ENCODE data around the gene MRPL23. TPM values are rescaled to one million over a fixed set of nuclear protein-coding genes. Genes with fewer than 3 reads are reported as not detected.

The MRPL23 gene
- polyA plus RNA-seq, 3 donors from 2014 or later = 20.9 to 44.4 (median 42.4) TPM

- Mint-ChIP-seq H3K27ac (no peak overlapping the region), H3K36me3 (no peaks in the 10 kb centered on the region), H3K27me3 (ENCODE audit: low read depth in 3 of 3) (no peaks in the 10 kb centered on the region), H3K4me3 (no peak overlapping the region), H3K4me1 (no peaks in the 10 kb centered on the region), H3K9me3 (no peaks in the 10 kb centered on the region)
- no peak for DNase-seq
Observed at GRCh38 chr11:1967641-1968225, 20.6 kb downstream of the MRPL23 start.

- no peak overlapping the region for H3K27ac Mint-ChIP-seq
- DNase-seq = no peak
- H3K9me3 Mint-ChIP-seq = no peaks in the 10 kb centered on the region
- H3K36me3 Mint-ChIP-seq = no peaks in the 10 kb centered on the region
- no peak overlapping the region for H3K4me3 Mint-ChIP-seq
- no peaks in the 10 kb centered on the region for H3K27me3 Mint-ChIP-seq (ENCODE audit: low read depth in 3 of 3)
- no peaks in the 10 kb centered on the region for H3K4me1 Mint-ChIP-seq
Observed at GRCh38 chr11:1968454-1969002, 21.4 kb downstream of the MRPL23 start.

GRCh38 chr11:1969035-1969434 lies 21.9 kb downstream of the MRPL23 start:
- Mint-ChIP-seq H3K4me3 (no peak overlapping the region), H3K27me3 (ENCODE audit: low read depth in 3 of 3) (no peaks in the 10 kb centered on the region), H3K27ac (no peak overlapping the region), H3K36me3 (no peaks in the 10 kb centered on the region), H3K9me3 (no peaks in the 10 kb centered on the region), H3K4me1 (no peaks in the 10 kb centered on the region)
- DNase-seq = no peak

GRCh38 chr11:1969776-1970175 lies 22.6 kb downstream of the MRPL23 start:
- Mint-ChIP-seq H3K36me3 (no peaks in the 10 kb centered on the region), H3K4me1 (no peaks in the 10 kb centered on the region), H3K27me3 (ENCODE audit: low read depth in 3 of 3) (no peaks in the 10 kb centered on the region), H3K27ac (no peak overlapping the region), H3K9me3 (no peaks in the 10 kb centered on the region), H3K4me3 (no peak overlapping the region)
- no peak for DNase-seq

GRCh38 chr11:1970956-1971355 lies 23.8 kb downstream of the MRPL23 start:
- DNase-seq = no peak
- Mint-ChIP-seq H3K9me3 (no peaks in the 10 kb centered on the region), H3K27ac (no peak overlapping the region), H3K27me3 (ENCODE audit: low read depth in 3 of 3) (no peaks in the 10 kb centered on the region), H3K36me3 (no peaks in the 10 kb centered on the region), H3K4me3 (no peak overlapping the region), H3K4me1 (no peaks in the 10 kb centered on the region)

DNA sequence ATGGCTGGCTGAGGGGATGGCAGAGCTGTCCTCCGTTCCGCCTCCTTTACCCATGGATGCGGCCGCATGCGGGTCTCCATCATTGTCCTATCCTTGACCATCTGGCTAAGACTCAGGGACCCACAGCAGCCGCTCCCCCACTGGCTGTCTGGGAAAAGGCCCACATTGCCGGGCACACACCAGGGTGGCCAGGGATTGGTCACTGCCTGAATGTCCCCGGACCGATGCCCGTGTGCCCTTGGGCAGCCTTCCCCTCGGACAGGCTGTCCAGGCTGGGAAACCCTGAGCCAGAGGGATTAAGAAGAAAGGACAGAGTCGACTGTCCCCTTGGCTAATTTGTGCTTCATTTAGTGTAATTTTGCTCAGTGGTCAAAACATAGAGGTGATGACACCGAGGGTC lies 28.1 kb downstream of the MRPL23 start:
- DNase-seq = no peak
- no peak overlapping the region for H3K27ac Mint-ChIP-seq
- H3K4me1 Mint-ChIP-seq = no peaks in the 10 kb centered on the region
- no peaks in the 10 kb centered on the region for H3K9me3 Mint-ChIP-seq
- no peaks in the 10 kb centered on the region for H3K36me3 Mint-ChIP-seq
- H3K4me3 Mint-ChIP-seq = no peak overlapping the region
- no peaks in the 10 kb centered on the region for H3K27me3 Mint-ChIP-seq (ENCODE audit: low read depth in 3 of 3)

- no peaks in the 10 kb centered on the region for H3K27me3 Mint-ChIP-seq (ENCODE audit: low read depth in 3 of 3)
- H3K4me3 Mint-ChIP-seq = no peak overlapping the region
Observed at GRCh38 chr11:1978720-1979473, 31.8 kb downstream of the MRPL23 start.

DNA sequence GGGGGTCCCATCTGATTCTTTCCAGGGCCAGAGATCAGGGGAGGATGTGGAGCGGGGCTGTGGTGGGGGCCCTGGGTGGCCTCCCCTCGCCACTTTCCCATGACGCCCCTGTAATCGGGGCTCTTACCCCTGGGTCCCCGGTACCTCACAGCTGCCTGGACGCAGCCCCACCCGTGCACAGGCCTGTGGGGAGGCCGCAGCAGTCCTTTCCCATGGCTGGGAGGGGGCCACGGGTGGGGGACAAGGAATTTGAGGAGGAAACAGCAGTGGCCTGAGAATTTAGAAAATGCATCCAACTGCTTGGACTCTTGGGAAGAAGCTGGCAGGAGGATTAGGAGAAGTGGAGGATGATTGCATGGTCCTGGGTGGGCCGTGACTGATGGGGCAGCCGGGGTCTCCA lies 32.5 kb downstream of the MRPL23 start:
- Mint-ChIP-seq H3K27ac (no peak overlapping the region), H3K36me3 (no peaks in the 10 kb centered on the region), H3K9me3 (no peaks in the 10 kb centered on the region), H3K4me1 (no peaks in the 10 kb centered on the region), H3K27me3 (ENCODE audit: low read depth in 3 of 3) (no peaks in the 10 kb centered on the region), H3K4me3 (no peak overlapping the region)
- no peak for DNase-seq

More at GRCh38 chr11:1978720-1979473, 31.8 kb downstream of the MRPL23 start:
- DNase-seq = no peak
- Mint-ChIP-seq H3K9me3 (no peaks in the 10 kb centered on the region), H3K36me3 (no peaks in the 10 kb centered on the region), H3K4me1 (no peaks in the 10 kb centered on the region), H3K27ac (no peak overlapping the region)

DNA sequence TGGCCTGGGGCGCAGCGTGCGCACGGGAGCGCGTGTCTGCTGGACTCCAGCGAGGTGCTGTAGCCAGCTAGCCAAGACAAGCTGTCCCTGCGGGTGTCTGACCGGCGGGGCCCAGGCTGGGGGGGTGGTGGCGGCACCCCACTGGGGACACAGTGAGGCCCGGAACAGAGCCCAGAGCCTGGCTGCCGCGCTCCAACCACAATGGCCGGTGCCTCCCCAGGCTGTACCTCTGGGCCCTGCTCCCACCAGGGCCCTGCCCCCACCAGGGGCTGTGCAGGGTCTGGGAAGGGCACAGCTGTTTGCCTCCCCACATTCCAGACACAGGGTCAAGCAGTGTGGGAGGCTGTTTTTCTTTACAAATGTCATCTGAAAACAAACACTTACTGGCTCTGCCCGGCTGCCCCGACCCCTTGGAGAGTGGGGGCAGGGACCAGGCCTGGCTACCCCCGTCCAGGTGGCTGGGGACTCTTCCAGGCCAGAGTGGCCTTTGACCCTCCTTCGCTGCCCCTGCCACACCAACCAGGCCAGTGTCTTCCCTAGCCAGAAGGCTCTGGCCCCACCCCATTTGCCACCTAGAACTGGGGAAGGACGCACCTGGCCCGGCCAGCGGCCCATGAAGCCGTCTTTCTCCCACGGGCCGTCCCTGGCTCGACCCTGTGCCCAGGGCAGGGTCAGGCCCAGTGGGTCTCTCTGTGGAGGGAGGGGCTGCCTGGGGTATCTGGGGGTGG lies 35.9 kb downstream of the MRPL23 start:
- H3K4me1 Mint-ChIP-seq = no peaks in the 10 kb centered on the region
- H3K27ac Mint-ChIP-seq = no peak overlapping the region
- DNase-seq = no peak
- H3K4me3 Mint-ChIP-seq = no peak overlapping the region
- no peaks in the 10 kb centered on the region for H3K36me3 Mint-ChIP-seq
- H3K9me3 Mint-ChIP-seq = no peaks in the 10 kb centered on the region
- no peaks in the 10 kb centered on the region for H3K27me3 Mint-ChIP-seq (ENCODE audit: low read depth in 3 of 3)

DNA sequence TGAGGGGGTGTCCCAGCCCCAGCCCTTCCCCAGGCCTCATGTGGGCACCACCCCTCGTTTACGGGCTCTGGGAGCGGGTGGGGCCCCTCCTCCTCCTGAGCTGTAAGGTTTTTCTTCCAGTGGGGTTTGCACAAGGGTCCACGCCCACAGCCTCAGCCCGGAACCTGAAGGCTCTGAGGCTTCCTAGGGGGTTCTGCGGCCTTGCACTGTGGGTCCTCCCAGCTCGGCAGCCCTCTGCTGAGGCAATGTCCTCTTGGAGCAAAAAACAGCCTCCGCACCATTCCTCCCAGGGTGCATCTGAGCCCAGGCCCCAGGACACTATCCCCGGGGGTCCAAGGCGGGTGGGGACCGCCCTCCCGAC lies 36.4 kb downstream of the MRPL23 start:
- Mint-ChIP-seq H3K4me1 (no peaks in the 10 kb centered on the region), H3K27ac (no peak overlapping the region), H3K27me3 (ENCODE audit: low read depth in 3 of 3) (no peaks in the 10 kb centered on the region), H3K36me3 (no peaks in the 10 kb centered on the region), H3K4me3 (no peak overlapping the region), H3K9me3 (no peaks in the 10 kb centered on the region)
- DNase-seq = no peak

- Mint-ChIP-seq H3K27me3 (ENCODE audit: low read depth in 3 of 3) (no peaks in the 10 kb centered on the region), H3K9me3 (no peaks in the 10 kb centered on the region), H3K27ac (no peak overlapping the region), H3K4me1 (no peaks in the 10 kb centered on the region), H3K4me3 (no peak overlapping the region), H3K36me3 (no peaks in the 10 kb centered on the region)
- no peak for DNase-seq
Observed at GRCh38 chr11:1987024-1987423, 39.9 kb downstream of the MRPL23 start.

- DNase-seq = no peak
- Mint-ChIP-seq H3K4me3 (no peak overlapping the region), H3K36me3 (no peaks in the 10 kb centered on the region), H3K9me3 (no peaks in the 10 kb centered on the region), H3K27ac (no peak overlapping the region), H3K4me1 (no peaks in the 10 kb centered on the region), H3K27me3 (ENCODE audit: low read depth in 3 of 3) (no peaks in the 10 kb centered on the region)
Observed at GRCh38 chr11:1988174-1988573, 41.0 kb downstream of the MRPL23 start.

- Mint-ChIP-seq H3K4me3 (no peak overlapping the region), H3K27me3 (ENCODE audit: low read depth in 3 of 3) (no peaks in the 10 kb centered on the region), H3K4me1 (no peaks in the 10 kb centered on the region), H3K9me3 (no peaks in the 10 kb centered on the region), H3K27ac (no peak overlapping the region), H3K36me3 (no peaks in the 10 kb centered on the region)
- DNase-seq = no peak
Observed at GRCh38 chr11:1988667-1989317, 41.7 kb downstream of the MRPL23 start.

DNA sequence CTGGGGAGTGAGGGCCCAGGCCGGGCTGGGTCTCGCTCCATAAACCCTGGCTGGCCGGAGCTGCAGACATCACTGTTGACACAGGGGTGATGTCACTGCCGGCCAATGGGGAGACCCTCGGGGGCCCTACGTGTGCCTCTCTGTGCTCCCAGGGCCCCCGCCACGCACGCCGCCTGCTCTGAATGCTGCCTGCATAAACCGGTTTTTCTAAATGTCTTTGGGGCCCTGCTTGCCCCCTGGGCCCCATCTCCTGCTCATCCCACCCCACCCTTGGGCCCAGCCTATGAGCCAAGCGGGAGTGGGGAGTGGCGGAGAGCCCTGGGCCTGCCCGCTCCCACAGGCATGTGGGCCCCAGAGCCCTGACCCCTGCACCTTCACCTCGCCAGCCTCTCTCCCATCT lies 42.8 kb downstream of the MRPL23 start:
- Mint-ChIP-seq H3K27ac (no peak overlapping the region), H3K36me3 (no peaks in the 10 kb centered on the region), H3K27me3 (ENCODE audit: low read depth in 3 of 3) (no peaks in the 10 kb centered on the region), H3K4me1 (no peaks in the 10 kb centered on the region), H3K9me3 (no peaks in the 10 kb centered on the region), H3K4me3 (no peak overlapping the region)
- no peak for DNase-seq

All from immature natural killer cell (primary cell).